GM19452 (cell line): Measurements from ENCODE around the gene PIH1D2.
"Not testable (repeated sequence)": the region's sequence is repeated elsewhere in the genome, so short reads cannot be mapped to it uniquely, and the experiment has no call there.

Experiments used
- ATAC-seq: cut with Tn5 transposase; IDR thresholded peaks from one replicate; pipeline ENCODE4 v1.9.1; 2021; ENCODE audit not compliant: unreplicated experiment

Gene PIH1D2, protein sequence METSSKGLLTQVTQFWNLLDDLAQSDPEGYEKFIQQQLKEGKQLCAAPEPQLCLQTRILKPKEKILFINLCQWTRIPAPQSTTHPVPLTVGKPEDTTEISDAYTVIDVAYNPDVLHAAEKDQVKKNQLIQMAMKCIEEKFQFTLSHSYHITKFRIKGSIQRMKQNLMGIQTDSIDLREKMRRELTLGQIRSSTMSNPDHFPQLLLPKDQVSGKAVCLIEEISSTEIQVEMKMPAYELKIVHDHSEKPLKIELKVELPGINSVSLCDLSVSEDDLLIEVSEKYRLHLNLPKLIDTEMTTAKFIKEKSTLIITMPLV

GRCh38 chr11:112073941-112074811 lies at the start of gene PIH1D2, which contains the start of gene NKAPD1:
PIH1D2 (minus strand) TSS chr11:112074017; CDS start chr11:112073174, 843 bp downstream.
NKAPD1 (plus strand) TSS chr11:112074299; CDS start chr11:112075575, 1,276 bp downstream.
- peak; percentile 92 for ATAC-seq

DNA sequence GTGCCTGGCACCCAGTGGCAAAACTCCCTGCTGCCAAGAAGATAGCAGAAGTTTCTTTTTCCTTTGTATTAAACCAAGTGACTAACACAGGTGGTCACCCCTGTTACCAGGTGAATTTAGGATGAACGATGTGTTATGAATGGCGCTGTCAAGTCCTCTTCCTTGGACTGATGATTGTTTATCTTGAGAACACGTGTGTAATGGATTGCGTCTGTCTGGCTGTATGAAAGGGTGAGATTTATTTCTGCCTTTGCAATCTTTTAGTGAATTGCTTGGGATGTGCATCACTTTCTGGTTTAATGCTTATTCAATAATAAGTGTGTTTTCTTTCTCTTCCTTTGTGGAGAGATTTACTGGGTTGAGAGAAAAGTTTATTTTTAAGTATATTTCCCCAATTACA lies 49.3 kb upstream of the PIH1D2 start:
- no peak for ATAC-seq

GRCh38 chr11:112121981-112122615 lies 48.3 kb upstream of the PIH1D2 start:
- no peak for ATAC-seq

GRCh38 chr11:112118176-112118575 lies 44.4 kb upstream of the PIH1D2 start:
- ATAC-seq = no peak

DNA sequence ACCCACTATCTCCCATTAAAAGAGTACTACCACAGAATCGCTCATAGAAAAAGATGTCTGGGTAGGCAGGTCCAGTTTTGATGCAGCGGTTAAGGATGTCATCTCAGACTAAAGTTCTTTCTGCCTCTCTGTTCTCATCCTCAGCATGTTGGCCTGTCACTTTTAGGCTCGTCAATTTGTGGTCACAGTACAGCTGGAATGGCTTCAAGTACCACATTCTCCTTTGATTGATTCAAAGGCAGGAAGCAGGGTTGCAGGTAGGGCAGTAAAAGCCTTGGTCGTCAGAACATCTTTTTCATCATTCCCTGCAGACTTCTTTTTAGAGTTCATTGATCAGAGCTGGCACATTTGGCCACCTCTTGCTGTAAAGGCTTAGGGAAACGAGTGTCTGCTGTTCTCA lies 41.6 kb upstream of the PIH1D2 start:
- ATAC-seq = no peak

- no peak for ATAC-seq
These were observed 40.6 kb upstream of the PIH1D2 start for GRCh38 chr11:112114460-112114859.

DNA sequence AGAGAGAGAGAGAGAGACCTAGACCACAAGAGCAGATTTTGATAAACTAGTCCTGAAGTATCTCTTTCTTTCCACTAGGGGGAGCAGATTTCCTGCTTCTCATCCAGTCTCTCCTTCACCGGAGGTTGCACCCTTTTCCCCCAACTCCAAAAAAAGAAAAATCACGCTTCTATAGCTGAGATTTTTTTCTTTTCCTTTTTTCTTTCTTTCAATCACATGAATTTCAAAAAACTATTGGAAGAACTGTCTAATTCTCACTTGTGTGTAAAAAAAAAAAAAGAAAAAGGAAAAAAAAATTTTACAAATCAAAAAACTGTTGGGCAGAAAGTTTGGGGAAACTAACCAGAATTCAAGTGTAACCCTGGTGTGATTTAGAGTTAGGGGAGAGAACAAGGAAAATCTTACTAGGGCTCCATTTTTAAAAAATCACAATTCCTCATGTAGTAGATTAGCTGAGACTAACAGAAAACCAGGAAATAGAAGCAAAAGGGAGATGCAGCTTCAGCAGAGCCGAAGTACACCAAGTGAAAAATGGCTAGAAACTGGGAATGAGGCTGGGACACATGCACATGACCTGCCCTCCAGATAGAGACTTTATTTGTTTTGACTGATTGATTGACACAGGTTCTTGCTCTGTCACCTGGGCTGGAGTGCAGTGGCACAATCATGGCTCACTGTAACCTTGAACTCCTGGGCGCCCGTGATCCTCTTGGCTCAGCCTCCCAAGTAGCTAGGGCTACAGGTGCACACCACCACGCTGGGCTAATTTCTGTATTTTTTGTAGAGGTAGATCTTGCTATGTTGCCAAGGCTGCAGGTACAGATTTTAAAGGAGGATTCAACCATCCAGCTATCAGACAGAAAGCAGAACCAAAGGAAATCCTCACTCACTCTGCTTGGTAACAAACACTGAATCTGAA lies 40.0 kb upstream of the PIH1D2 start:
- no peak for ATAC-seq

- ATAC-seq = no peak
These were observed 32.3 kb upstream of the PIH1D2 start for GRCh38 chr11:112106070-112106469.

GRCh38 chr11:112103446-112103845 lies 29.6 kb upstream of the PIH1D2 start:
- ATAC-seq = no peak

DNA sequence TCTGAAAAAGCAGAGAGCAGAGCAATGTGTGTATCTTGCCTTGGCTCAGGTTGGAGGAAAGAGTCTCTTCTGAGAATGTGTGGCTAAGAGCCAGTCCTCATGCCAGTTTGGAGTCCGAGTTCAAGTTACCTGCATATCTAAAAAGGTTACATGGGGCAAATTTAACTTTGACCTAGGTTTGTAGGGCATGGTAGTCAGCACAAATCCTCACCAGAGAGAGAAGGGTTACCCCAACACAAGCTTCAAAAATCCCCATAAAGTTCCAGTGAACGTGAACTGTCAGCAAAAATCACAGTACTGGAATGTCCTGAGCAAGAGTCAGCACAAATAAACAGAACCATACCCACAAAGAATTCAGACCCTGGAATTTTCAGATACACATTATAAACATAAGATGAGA lies 26.6 kb upstream of the PIH1D2 start:
- ATAC-seq = no peak

- no peak for ATAC-seq
These were observed 24.1 kb upstream of the PIH1D2 start for GRCh38 chr11:112097734-112098528.

- no peak for ATAC-seq
These were observed 22.4 kb upstream of the PIH1D2 start for GRCh38 chr11:112096194-112096593.

- not testable (repeated sequence) for ATAC-seq
These were observed 21.5 kb upstream of the PIH1D2 start for GRCh38 chr11:112095302-112095701.

GRCh38 chr11:112087212-112087611 lies 13.4 kb upstream of the PIH1D2 start:
- peak; percentile 2 for ATAC-seq

DNA sequence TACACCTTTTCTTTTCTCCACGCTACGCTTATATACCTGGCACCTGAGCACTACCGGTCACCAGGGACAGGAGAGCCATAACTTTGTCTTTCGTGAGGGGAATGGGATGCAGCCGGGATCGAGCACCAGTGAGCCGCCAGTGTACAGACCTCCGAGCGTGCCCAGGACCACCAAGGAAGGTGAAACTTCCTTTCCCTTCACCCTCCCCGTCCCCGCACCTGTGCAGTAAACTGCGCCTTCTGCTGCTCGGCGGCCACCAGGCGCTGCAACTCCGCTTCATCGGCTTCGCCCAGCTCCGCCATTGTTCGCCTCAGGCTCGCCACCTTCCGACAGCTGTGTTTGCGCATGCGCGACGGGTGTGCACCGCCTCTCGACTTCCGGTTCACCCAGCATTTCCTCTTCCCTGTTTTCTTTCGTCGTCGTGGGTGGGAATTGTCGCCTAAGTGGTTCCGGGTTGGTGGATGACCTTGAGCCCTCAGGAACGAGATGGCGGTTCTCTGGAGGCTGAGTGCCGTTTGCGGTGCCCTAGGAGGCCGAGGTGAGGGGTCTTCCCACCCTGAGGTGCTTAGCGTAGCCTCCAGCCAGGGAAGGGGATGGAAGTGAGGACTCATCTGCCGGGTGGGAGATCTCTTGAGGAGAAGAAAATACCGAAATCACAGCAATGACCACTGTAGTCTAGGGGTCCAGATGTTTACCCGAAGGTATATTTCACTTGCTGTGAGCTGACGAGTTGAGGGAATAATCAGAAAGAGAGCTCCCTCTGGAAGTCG lies 12.8 kb upstream of the PIH1D2 start, which contains the start of the genes SDHD and TIMM8B:
SDHD (plus strand) TSS at position 452 of the 770 bp plus-strand sequence; CDS start at position 487, 35 bp downstream.
TIMM8B (minus strand) TSS at position 335 of the 770 bp plus-strand sequence; CDS start at position 302, 33 bp downstream.
- ATAC-seq = peak; percentile 84

DNA sequence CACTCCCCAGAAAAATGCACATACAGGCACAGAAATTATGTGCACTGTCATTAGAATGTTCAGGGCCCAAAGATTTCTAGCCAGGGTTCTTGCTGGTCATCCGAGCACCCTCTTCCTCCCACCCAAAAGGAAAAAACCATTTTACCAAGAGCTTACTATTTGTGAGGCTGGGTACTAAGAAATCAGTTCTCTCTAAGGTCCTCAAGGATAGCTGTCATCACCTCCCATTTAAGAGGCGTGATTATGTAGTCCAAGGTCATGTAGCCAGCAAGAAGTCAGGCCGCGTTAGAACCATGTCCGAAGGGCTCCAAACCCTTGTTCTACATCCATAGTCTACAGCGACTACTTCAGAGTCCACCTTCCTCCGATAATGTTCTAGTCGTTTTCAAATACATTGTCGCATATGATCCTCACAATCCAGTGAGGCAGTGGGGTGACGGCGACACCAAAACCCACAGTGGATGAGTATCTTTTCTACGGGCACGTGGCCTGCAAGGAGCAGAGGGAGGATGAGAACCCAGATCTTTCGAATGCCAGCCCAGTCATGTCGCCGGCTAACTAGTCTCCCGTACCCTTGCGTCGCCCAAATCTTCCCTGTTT lies 12.1 kb upstream of the PIH1D2 start:
- peak; percentile 28 for ATAC-seq

GRCh38 chr11:112082729-112083128 lies 8.9 kb upstream of the PIH1D2 start:
- ATAC-seq = no peak

- ATAC-seq = no peak
These were observed 10.9 kb downstream of the PIH1D2 start for GRCh38 chr11:112062923-112063322.
